ENCODE data around the gene GNB2. TPM values are rescaled to one million over a fixed set of nuclear protein-coding genes. Genes with fewer than 3 reads are reported as not detected.

Gene GNB2
- 100 to 1,000 TPM; 148 to 232 (median 186) TPM for total RNA-seq

GRCh38 chr7:100673302-100673941, at the start of gene GNB2:
Gene GNB2, plus strand, starts transcription at chr7:100673740. Its CDS starts 2,526 bp downstream, at chr7:100676266.
- TF ChIP-seq, protein P1, sequence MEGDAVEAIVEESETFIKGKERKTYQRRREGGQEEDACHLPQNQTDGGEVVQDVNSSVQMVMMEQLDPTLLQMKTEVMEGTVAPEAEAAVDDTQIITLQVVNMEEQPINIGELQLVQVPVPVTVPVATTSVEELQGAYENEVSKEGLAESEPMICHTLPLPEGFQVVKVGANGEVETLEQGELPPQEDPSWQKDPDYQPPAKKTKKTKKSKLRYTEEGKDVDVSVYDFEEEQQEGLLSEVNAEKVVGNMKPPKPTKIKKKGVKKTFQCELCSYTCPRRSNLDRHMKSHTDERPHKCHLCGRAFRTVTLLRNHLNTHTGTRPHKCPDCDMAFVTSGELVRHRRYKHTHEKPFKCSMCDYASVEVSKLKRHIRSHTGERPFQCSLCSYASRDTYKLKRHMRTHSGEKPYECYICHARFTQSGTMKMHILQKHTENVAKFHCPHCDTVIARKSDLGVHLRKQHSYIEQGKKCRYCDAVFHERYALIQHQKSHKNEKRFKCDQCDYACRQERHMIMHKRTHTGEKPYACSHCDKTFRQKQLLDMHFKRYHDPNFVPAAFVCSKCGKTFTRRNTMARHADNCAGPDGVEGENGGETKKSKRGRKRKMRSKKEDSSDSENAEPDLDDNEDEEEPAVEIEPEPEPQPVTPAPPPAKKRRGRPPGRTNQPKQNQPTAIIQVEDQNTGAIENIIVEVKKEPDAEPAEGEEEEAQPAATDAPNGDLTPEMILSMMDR (IDR thresholded peaks at IDR 0.05; ENCODE audit: low read depth), result no peak

- TF ChIP-seq, protein P1 (IDR thresholded peaks at IDR 0.05; ENCODE audit: low read depth), result no peak
These were observed 49.4 kb upstream of the GNB2 start for GRCh38 chr7:100623951-100624824.

GRCh38 chr7:100626055-100626454, 47.5 kb upstream of the GNB2 start:
- TF ChIP-seq, protein P1 (IDR thresholded peaks at IDR 0.05; ENCODE audit: low read depth), result no peak

- TF ChIP-seq, protein P1 (IDR thresholded peaks at IDR 0.05; ENCODE audit: low read depth), result no peak
These were observed 46.9 kb upstream of the GNB2 start for GRCh38 chr7:100626530-100627237.

DNA sequence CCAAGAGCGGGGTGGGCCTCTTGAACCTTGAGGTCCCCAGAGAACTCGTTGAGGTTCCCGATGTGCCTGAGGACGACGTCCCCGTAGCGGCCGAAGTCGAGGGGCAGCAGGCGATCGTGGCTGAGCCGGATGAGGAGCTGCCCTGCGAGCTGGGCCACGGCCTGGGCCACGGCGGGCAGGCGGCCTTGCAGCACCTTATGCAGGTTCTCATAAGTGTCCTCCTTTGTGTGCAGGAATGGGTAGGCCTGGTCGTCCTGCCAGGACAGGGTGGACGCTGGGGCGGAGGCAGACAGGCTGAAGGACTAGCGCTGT, 46.3 kb upstream of the GNB2 start:
- TF ChIP-seq, protein P1 (IDR thresholded peaks at IDR 0.05; ENCODE audit: low read depth), result no peak

DNA sequence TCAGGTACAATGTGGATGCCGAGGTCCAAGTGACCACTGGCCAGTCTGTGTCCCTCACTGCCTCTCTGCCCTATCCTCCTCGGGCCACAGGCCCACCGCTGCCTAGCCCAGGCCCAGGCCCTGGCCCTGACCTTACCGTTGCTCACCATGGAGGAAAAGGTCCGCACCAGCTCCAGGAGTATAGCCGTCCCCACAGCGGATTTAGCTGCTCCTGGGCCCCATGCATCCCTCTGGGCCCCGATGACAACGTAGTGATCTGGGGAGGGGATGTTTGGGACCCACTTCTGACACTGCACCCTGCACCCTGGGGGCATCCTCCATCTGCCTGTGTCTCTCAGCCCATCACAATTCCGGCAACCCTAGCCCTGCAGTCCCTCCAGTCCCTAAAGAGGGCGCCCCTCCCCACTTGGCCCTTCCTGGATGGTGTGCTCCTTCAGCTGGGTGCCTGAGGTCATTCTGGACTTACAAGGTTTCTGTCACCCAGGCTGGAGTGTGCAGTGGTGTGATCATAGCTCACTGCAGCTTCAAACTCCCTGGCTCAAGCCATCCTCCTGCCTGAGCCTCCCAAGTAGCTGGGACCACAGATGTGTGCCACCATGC, 44.3 kb upstream of the GNB2 start:
- TF ChIP-seq, protein P1 (IDR thresholded peaks at IDR 0.05; ENCODE audit: low read depth), result no peak
